Adipocyte (in vitro differentiated cells): ENCODE data around the gene GFY.

Source experiments
- DNase-seq: peaks from one replicate; pipeline ENCODE4 v3.0.0-alpha.2; 2015; ENCODE audit warnings: low read depth
- H3K27me3 ChIP-seq: replicated peaks from 2 replicates; pipeline ENCODE4 v1.7.0; 2013; ENCODE audit warnings: mild to moderate bottlenecking, low read length, moderate library complexity; ENCODE audit not compliant: control insufficient read depth, insufficient read depth
- H3K36me3 ChIP-seq: 2 replicates; pipeline ENCODE4 v1.7.0; 2013; ENCODE audit warnings: low read length, mild to moderate bottlenecking, moderate library complexity; ENCODE audit not compliant: control insufficient read depth, insufficient read depth, severe bottlenecking
- H3K4me1 ChIP-seq: 2 replicates; pipeline ENCODE4 v1.7.0; 2013; ENCODE audit warnings: mild to moderate bottlenecking, low read length, moderate library complexity; ENCODE audit not compliant: control insufficient read depth, insufficient read depth
- H3K4me3 ChIP-seq: 2 replicates; pipeline ENCODE4 v1.7.0; 2013; ENCODE audit warnings: mild to moderate bottlenecking, low read length, moderate library complexity
- H3K9ac ChIP-seq: 2 replicates; pipeline ENCODE4 v1.7.0; 2013; ENCODE audit warnings: mild to moderate bottlenecking, low read length, moderate library complexity
- H3K9me3 ChIP-seq: 2 replicates; pipeline ENCODE4 v1.7.0; 2013; ENCODE audit warnings: mild to moderate bottlenecking, low read length, moderate library complexity; ENCODE audit not compliant: control insufficient read depth

Gene GFY

GRCh38 chr19:49475995-49476880 lies 51.0 kb downstream of the GFY start:
- Histone ChIP-seq H3K9me3 (no peaks in the 10 kb centered on the region), H3K27me3 (no peaks in the 10 kb centered on the region), H3K4me1 (peaks cover 7% of the 10 kb centered on the region), H3K9ac (no peak overlapping the region), H3K4me3 (no peak overlapping the region), H3K36me3 (no peaks in the 10 kb centered on the region)
- DNase-seq: peak; percentile 64
